OCI-LY7 (cell line): ENCODE results near the gene GTPBP6.

Source experiments
- EZH2phosphoT487 ChIP-seq: fragments of 200-600 bp; sonication (generic); IDR thresholded peaks from 2 replicates; pipeline ENCODE4 v1.6.1; 2018; ENCODE audit warnings: low read depth, borderline replicate concordance, mild to moderate bottlenecking, mixed run types, antibody characterized with exemption, low read length, moderate library complexity, mixed read lengths
- TF ChIP-seq, protein P1 (sequence below): fragments of 200-600 bp; sonication (generic); conservative IDR thresholded peaks from 2 replicates; pipeline ENCODE4 v1.5.1; 2014; ENCODE audit warnings: mild to moderate bottlenecking, antibody characterized with exemption, low read length, moderate library complexity, mixed read lengths

DNA sequence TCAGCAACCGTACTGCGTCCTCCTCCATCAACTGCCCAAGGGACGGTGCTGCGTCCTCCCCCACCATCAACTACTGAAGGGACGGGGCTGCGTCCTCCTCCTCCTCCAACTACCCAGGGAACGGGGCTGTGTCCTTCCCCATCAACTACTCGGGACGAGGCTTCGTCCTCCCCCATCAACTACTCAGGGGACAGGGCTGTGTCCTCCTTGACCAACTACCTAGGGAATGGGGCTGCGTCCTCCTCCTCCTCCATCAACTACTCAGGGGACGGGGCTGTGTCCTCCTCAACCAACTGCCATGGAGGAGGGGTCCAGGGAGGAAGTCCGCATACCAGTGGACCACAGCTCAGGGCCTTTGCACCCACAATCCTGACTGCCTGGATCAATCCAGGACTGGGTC lies 43.8 kb upstream of the GTPBP6 start:
- TF ChIP-seq, protein P1, sequence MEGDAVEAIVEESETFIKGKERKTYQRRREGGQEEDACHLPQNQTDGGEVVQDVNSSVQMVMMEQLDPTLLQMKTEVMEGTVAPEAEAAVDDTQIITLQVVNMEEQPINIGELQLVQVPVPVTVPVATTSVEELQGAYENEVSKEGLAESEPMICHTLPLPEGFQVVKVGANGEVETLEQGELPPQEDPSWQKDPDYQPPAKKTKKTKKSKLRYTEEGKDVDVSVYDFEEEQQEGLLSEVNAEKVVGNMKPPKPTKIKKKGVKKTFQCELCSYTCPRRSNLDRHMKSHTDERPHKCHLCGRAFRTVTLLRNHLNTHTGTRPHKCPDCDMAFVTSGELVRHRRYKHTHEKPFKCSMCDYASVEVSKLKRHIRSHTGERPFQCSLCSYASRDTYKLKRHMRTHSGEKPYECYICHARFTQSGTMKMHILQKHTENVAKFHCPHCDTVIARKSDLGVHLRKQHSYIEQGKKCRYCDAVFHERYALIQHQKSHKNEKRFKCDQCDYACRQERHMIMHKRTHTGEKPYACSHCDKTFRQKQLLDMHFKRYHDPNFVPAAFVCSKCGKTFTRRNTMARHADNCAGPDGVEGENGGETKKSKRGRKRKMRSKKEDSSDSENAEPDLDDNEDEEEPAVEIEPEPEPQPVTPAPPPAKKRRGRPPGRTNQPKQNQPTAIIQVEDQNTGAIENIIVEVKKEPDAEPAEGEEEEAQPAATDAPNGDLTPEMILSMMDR: no peak
- no peak for TF ChIP-seq EZH2phosphoT487
